Keratinocyte (primary cell): Measurements from ENCODE around the gene BRCA1.
A peak's percentile ranks its signal among the peaks of the same experiment; 100 is the strongest.

Experiments
- CTCF ChIP-seq, 3 experiments: IDR thresholded peaks in 1 of 3; conservative IDR thresholded peaks in 1 of 3; optimal IDR thresholded peaks in 1 of 3; 2 replicates in 2 of 3; 3 replicates in 1 of 3; pipeline versions ENCODE3 to v1.5.1; 2011; ENCODE audit warnings: low read length in 3 of 3, mild to moderate bottlenecking in 3 of 3, moderate library complexity in 2 of 3, control low read depth in 1 of 3, inconsistent platforms in 1 of 3; ENCODE audit not compliant: insufficient read depth in 2 of 3; ENCODE audit errors: extremely low read depth in 1 of 3
- EZH2 ChIP-seq: IDR thresholded peaks from one replicate; pipeline ENCODE4 v1.6.1; 2012; ENCODE audit warnings: inconsistent platforms, mild to moderate bottlenecking, low read length, moderate library complexity

GRCh38 chr17:43171586-43172487 lies 46.7 kb upstream of the BRCA1 start:
- TF ChIP-seq CTCF (optimal IDR thresholded peaks at IDR 0.05 in 1 of 3, IDR thresholded peaks at IDR 0.05 in 1 of 3, conservative IDR thresholded peaks at IDR 0.05 in 1 of 3; ENCODE audit: extremely low read depth in 1 of 3, insufficient read depth in 2 of 3, low read length in 3 of 3), result peak in 2 of 3 experiments; percentile 23 to 33
- no peak for TF ChIP-seq EZH2
